GM11168 (cell line): ENCODE measurements around the gene UBE2R2.

Source experiments
- in situ Hi-C: fragments of 300-500 bp; cut with MboI; formaldehyde crosslinking; loops from one replicate; pipeline ENCODE4 v1.12.0; 2022; ENCODE audit warnings: low sequenced_read_pairs; ENCODE audit not compliant: unreplicated experiment

The UBE2R2 gene

DNA sequence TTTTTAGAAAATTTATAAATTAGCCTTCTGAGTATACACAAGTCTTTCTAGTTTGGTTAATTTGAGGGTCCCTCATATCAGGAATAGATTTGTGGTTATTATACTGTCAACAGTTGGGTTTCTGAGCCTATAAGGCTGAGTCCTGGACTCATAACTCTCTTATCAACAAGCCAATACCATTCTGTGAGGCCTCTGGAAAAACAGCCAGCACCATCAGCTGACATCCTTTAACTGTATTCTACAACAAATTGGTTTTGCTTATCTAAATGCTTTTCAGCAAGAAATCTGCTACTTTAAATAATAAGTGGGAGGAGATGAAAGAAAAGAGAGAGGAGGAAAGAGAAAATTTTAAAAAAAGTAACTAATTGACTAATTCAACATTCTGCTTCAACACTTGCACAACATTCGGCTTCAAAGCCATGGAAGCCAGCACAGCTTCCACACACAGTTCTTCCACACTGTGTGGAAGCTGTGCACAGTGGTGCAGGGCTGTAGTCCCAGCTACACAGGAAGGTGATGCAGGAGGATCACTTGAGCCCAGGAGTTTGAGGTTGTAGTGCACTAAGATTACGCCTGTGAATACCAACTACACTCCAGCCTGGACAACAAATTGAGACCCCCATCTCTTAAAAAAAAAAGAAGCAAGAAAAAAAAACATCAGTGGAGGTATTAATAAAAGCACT is 147.3 kb downstream of the UBE2R2 start:
- in situ Hi-C loops = no loop called here
